ENCODE measurements around the gene ARMH3.
A peak's percentile ranks its signal among the peaks of the same experiment; 100 is the strongest.

Gene ARMH3

GRCh38 chr10:101922846-101923245 lies 133.1 kb downstream of the ARMH3 start:
- no peak for DNase-seq
- no peak overlapping the region for H3K27ac Mint-ChIP-seq
- no peaks in the 10 kb centered on the region for H3K27me3 Mint-ChIP-seq
- no peaks in the 10 kb centered on the region for H3K9me3 Mint-ChIP-seq
- H3K4me1 Mint-ChIP-seq (ENCODE audit: low read depth) = peaks cover 3% of the 10 kb centered on the region
- H3K4me3 Mint-ChIP-seq = no peak overlapping the region
- peaks cover 8% of the 10 kb centered on the region for H3K36me3 Mint-ChIP-seq (ENCODE audit: low read depth)

DNA sequence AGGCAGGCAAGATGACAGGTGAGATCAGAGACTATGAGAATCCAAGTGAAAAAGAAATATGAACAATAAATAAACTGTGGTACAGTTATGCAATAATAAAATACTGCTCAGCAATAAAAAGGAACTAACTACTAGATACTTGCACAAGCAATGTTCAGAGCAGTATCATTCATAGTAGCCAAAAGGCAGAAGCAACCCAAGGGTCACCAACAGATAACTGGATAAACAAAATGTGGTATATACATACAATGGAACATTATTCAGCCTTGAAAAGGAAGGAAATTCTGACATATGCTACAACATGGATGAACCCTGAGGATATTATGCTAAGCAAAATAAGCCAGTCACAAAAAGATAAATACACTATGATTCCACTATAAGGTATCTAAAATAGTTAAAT lies 135.4 kb downstream of the ARMH3 start:
- peaks cover 8% of the 10 kb centered on the region for H3K36me3 Mint-ChIP-seq (ENCODE audit: low read depth)
- H3K4me3 Mint-ChIP-seq = no peak overlapping the region
- DNase-seq = no peak
- peaks cover 3% of the 10 kb centered on the region for H3K4me1 Mint-ChIP-seq (ENCODE audit: low read depth)
- no peaks in the 10 kb centered on the region for H3K9me3 Mint-ChIP-seq
- H3K27ac Mint-ChIP-seq = no peak overlapping the region
- no peaks in the 10 kb centered on the region for H3K27me3 Mint-ChIP-seq

- no peak for DNase-seq
- Mint-ChIP-seq H3K4me3 (no peak overlapping the region), H3K9me3 (no peaks in the 10 kb centered on the region), H3K4me1 (ENCODE audit: low read depth) (peaks cover 3% of the 10 kb centered on the region), H3K27me3 (no peaks in the 10 kb centered on the region), H3K27ac (no peak overlapping the region), H3K36me3 (ENCODE audit: low read depth) (peaks cover 6% of the 10 kb centered on the region)
Measured at GRCh38 chr10:101919026-101919770, 136.8 kb downstream of the ARMH3 start.

DNA sequence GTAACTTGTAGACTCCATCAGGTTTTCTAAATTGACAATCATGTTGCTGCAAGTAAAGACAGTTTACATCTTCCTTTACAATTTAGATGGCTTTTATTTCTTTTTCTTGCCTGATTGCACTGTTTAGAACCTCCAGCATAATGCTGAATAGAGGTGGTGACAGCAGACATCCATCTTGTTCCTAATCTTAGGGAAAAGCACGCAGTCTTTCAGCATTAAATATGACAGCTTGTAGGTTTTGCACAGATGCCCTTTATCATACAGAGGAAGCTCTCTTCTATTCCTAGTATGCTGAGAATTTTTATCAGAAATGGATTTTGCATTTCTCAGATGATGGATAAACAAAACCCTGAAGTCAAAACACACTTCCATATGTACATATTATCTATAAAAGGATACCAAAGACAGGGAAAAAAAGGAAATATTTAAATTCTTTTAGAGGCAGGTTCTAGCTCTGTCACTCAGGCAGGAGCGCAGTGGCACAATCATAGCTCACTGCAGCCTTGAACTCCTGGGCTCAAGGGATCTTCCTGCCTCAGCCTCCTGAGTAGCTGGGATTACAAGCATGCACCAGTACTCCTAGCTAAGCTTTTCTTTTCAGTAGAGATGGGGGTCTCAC lies 143.3 kb downstream of the ARMH3 start:
- no peak for DNase-seq
- Mint-ChIP-seq H3K36me3 (ENCODE audit: low read depth) (peaks cover 22% of the 10 kb centered on the region), H3K4me3 (no peak overlapping the region), H3K27me3 (no peaks in the 10 kb centered on the region), H3K9me3 (no peaks in the 10 kb centered on the region), H3K27ac (no peak overlapping the region), H3K4me1 (ENCODE audit: low read depth) (peaks cover 2% of the 10 kb centered on the region)

DNA sequence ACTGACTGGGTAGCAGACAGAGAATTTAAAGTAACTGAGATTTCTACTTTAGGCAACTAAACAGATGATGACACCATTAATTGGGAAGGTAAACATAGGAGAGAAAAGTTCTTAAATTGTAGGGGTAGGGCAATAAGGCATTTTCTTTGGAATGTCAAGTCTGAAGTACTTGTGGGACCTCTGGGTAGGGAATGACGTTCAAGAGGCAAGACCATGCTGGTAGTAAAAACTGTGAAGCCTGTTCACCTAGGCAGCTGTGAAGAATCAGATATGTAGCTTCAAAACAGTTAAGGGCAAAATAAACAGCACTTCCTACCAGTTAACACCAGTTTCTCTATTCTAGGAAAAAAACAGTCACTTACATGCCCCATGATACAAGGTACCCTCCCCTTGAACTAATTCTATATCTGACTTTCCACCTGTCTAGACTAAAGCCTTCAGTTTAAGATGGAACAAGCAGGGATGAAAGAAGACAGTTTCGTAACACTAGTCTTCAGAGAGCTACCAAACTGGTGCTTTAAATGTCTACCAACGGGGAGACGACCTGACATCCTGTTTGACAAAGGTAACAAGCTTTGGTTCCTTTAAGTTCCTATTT lies 149.3 kb downstream of the ARMH3 start:
- H3K27ac Mint-ChIP-seq = no peak overlapping the region
- peaks cover 27% of the 10 kb centered on the region for H3K4me1 Mint-ChIP-seq (ENCODE audit: low read depth)
- H3K36me3 Mint-ChIP-seq (ENCODE audit: low read depth) = peaks cover 14% of the 10 kb centered on the region
- no peaks in the 10 kb centered on the region for H3K9me3 Mint-ChIP-seq
- no peak for DNase-seq
- H3K4me3 Mint-ChIP-seq = no peak overlapping the region
- no peaks in the 10 kb centered on the region for H3K27me3 Mint-ChIP-seq

DNA sequence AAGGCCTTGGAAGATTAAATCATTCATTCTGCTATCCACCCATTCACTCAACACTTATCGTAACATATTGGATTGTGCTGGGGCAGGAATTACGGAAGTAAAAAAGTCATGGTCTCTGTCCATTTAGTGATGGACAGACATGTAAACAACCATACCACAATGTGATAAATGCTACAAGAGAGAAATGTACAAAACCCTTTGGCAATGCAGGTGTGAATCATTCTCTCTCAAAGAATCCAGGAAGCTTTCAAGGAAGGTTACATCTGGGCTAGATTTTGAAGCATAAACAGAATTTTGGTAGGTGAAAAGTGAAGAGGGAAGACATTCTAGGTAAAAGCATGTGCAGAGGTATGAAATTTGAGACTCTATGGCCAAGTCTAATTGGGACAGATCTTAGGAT lies 150.7 kb downstream of the ARMH3 start:
- H3K36me3 Mint-ChIP-seq (ENCODE audit: low read depth) = peaks cover 6% of the 10 kb centered on the region
- no peak overlapping the region for H3K4me3 Mint-ChIP-seq
- H3K27me3 Mint-ChIP-seq = no peaks in the 10 kb centered on the region
- DNase-seq = no peak
- peaks cover 29% of the 10 kb centered on the region for H3K4me1 Mint-ChIP-seq (ENCODE audit: low read depth)
- H3K27ac Mint-ChIP-seq = no peak overlapping the region
- no peaks in the 10 kb centered on the region for H3K9me3 Mint-ChIP-seq

DNA sequence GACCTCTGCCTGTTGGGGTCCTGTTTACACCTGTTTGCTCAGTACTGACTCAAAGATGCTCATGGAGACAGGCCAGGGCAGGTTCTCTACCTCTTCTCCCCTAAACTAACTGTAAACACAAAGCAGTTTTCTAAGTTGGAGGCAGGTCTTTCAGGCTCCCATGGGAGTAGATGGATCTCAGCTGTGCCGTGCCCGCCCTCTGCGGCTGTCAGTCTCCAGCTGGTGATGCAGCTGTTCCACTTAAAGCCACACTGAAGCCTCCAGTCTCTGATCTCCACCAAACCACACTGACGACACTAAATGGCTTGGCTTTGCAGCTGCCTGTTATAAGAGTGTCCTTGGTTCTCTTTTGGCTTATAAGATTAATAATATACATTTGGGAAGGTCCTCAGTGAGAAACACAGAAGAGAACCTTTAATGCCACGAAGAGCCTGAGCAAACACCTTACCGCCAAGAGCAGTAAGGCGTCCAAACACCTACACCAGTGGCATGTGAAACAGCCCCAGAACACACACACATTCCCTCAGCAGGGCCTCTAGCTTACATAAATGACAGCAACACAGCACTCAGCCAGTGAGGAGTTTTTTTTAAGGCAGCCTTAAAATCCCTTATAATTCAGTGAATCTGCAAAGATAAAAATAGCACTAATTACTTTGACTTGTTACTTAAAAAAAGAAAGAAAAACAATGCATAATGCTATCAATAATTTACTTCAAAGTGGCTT lies 152.0 kb downstream of the ARMH3 start:
- no peak overlapping the region for H3K4me3 Mint-ChIP-seq

GRCh38 chr10:101902820-101903145 lies 153.2 kb downstream of the ARMH3 start:
- Mint-ChIP-seq H3K27ac (no peak overlapping the region), H3K36me3 (ENCODE audit: low read depth) (peaks cover 6% of the 10 kb centered on the region), H3K27me3 (no peaks in the 10 kb centered on the region), H3K4me3 (no peak overlapping the region), H3K9me3 (no peaks in the 10 kb centered on the region), H3K4me1 (ENCODE audit: low read depth) (peaks cover 28% of the 10 kb centered on the region)
- no peak for DNase-seq

More for the DNA sequence above, 152.0 kb downstream of the ARMH3 start:
- peaks cover 6% of the 10 kb centered on the region for H3K36me3 Mint-ChIP-seq (ENCODE audit: low read depth)
- H3K27ac Mint-ChIP-seq = peak overlapping the region; percentile 45
- DNase-seq = no peak
- H3K9me3 Mint-ChIP-seq = no peaks in the 10 kb centered on the region
- peaks cover 29% of the 10 kb centered on the region for H3K4me1 Mint-ChIP-seq (ENCODE audit: low read depth)
- no peaks in the 10 kb centered on the region for H3K27me3 Mint-ChIP-seq

DNA sequence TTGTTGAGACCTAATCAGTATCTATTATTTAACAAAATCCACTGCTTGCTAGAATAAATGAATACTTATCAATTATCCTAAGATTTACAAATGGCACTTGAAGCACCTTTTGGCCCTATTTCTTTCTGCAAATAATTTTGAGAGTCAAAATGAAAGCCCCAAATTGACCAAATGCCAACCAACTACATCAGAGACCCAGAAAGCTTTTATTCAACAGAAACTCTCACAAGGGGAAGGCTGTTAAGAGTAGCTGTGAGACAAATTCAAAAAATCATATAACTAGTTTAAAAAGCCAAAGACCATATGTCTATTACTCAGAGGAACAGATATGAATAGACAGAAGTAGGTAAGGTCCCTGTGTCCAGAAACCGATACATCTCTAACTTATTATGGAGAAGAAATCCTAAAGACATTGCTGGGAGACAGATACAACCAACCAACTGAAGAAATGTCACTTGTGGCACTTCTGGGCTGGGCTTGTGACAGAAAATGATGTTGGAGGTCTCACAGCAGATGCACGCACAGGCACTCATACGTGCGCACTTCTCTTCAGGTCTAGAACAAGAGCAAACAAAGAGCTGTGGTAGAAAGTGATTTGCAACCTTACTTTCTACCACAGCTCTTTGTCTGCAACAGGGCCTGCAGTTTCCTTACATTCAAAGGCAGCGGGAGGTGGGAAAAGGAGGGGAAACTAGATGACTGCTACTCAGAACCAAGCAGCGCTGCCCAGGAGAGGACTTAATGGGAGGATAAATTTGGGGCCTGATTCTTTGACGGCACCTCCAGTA lies 153.7 kb downstream of the ARMH3 start:
- no peak for DNase-seq
- no peak overlapping the region for H3K27ac Mint-ChIP-seq
- no peaks in the 10 kb centered on the region for H3K9me3 Mint-ChIP-seq
- peaks cover 29% of the 10 kb centered on the region for H3K4me1 Mint-ChIP-seq (ENCODE audit: low read depth)
- no peak overlapping the region for H3K4me3 Mint-ChIP-seq
- H3K36me3 Mint-ChIP-seq (ENCODE audit: low read depth) = peaks cover 6% of the 10 kb centered on the region
- H3K27me3 Mint-ChIP-seq = no peaks in the 10 kb centered on the region

DNA sequence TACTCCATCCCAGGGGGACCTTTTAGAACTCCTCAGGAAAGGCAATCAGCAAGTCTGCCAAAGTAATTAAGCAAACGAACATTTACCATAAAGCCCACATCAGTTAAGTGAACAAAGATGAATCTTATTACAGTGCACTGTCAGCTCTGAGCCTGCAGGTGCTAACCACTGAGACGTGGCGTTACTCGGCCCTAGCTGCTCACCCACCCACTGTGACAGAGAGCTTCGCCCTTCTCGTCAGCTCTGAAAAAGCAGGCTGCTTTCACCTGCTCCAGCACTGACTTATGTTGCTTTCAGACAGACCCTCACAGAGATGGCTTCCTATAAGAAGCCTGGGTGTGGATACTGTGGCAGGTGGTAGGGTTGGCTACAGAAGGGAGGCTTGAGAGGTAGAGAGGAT lies 154.6 kb downstream of the ARMH3 start:
- Mint-ChIP-seq H3K27ac (peak overlapping the region; percentile 31), H3K27me3 (no peaks in the 10 kb centered on the region), H3K4me1 (ENCODE audit: low read depth) (peaks cover 28% of the 10 kb centered on the region), H3K36me3 (ENCODE audit: low read depth) (peaks cover 6% of the 10 kb centered on the region), H3K4me3 (no peak overlapping the region), H3K9me3 (no peaks in the 10 kb centered on the region)
- DNase-seq = no peak

DNA sequence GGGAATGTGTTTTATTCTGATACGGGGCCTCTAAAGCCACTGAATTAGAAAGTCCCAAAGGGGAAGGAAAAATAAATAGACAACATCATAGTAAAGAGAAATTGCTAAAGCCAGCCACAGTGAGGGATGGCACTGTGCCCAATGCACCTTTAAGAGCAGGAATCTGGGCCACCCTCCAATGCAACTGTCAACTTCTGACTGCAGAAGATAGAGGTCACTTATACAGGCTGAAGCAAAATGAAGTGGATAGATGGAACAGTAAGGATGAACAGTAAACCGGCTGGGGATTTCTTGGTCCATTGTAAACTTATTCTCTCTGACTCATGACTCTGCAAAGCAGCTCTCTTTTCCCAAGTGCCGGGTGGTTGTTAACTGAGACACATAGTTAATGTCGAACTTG lies 158.3 kb downstream of the ARMH3 start:
- no peak overlapping the region for H3K4me3 Mint-ChIP-seq
- H3K36me3 Mint-ChIP-seq (ENCODE audit: low read depth) = peaks cover 5% of the 10 kb centered on the region
- H3K27ac Mint-ChIP-seq = no peak overlapping the region
- H3K27me3 Mint-ChIP-seq = no peaks in the 10 kb centered on the region
- peaks cover 28% of the 10 kb centered on the region for H3K4me1 Mint-ChIP-seq (ENCODE audit: low read depth)
- no peaks in the 10 kb centered on the region for H3K9me3 Mint-ChIP-seq
- no peak for DNase-seq

GRCh38 chr10:101896225-101896877 lies 159.6 kb downstream of the ARMH3 start:
- Mint-ChIP-seq H3K27me3 (no peaks in the 10 kb centered on the region), H3K4me1 (ENCODE audit: low read depth) (peaks cover 23% of the 10 kb centered on the region), H3K27ac (no peak overlapping the region), H3K4me3 (no peak overlapping the region), H3K36me3 (ENCODE audit: low read depth) (peaks cover 2% of the 10 kb centered on the region), H3K9me3 (no peaks in the 10 kb centered on the region)
- DNase-seq = no peak

DNA sequence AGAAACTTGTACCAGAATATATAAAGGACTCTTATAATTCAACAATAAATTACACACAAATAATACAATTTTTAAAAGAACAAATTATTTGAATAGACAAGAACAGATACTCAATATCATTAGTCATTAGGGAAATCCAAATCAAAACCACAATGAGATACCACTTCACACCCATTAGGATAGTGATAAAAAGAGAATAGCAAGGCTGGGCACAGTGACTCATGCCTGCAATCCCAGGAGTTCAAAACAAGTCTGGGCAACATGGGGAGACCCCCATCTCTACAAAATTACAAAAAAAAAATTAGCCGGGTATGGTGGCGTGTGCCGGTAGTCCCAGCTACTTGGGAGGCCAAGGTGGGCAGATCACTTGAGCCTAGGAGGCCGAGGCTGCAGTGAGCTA lies 160.2 kb downstream of the ARMH3 start:
- H3K36me3 Mint-ChIP-seq (ENCODE audit: low read depth) = no peaks in the 10 kb centered on the region
- H3K27ac Mint-ChIP-seq = no peak overlapping the region
- H3K4me3 Mint-ChIP-seq = no peak overlapping the region
- no peak for DNase-seq
- peaks cover 23% of the 10 kb centered on the region for H3K4me1 Mint-ChIP-seq (ENCODE audit: low read depth)
- no peaks in the 10 kb centered on the region for H3K27me3 Mint-ChIP-seq
- no peaks in the 10 kb centered on the region for H3K9me3 Mint-ChIP-seq

DNA sequence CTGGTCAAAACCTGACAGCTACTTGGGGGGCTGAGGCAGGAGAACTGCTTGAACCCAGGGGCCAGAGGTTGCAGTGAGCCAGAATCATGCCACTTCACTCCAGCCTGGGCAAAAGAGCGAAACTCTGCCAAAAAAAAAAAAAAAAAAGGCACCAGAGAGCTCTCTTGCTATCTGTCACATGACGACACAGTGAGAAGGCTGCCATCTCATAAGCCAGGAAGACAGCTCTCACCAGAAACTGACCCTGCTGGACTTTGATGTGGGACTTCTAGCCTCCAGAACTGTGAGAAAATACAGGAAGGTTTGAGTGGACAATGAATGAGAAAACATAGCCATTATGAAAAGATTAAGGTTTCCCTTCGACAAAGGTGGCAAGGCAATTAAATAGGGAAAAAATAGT lies 161.2 kb downstream of the ARMH3 start:
- Mint-ChIP-seq H3K27ac (no peak overlapping the region), H3K9me3 (no peaks in the 10 kb centered on the region)

More for the DNA sequence above, 161.2 kb downstream of the ARMH3 start:
- H3K36me3 Mint-ChIP-seq (ENCODE audit: low read depth) = no peaks in the 10 kb centered on the region
- H3K4me1 Mint-ChIP-seq (ENCODE audit: low read depth) = peaks cover 25% of the 10 kb centered on the region
- H3K27me3 Mint-ChIP-seq = no peaks in the 10 kb centered on the region
- no peak for DNase-seq
- H3K4me3 Mint-ChIP-seq = no peak overlapping the region
